HEK293T (cell line): Measurements from ENCODE around the gene SKAP1.
A peak's percentile ranks its signal among the peaks of the same experiment; 100 is the strongest.
"Not testable (repeated sequence)": the region's sequence is repeated elsewhere in the genome, so short reads cannot be mapped to it uniquely, and the experiment has no call there.

Source experiments
- ARNT ChIP-seq: fragments of 450-650 bp; IDR thresholded peaks from 2 replicates; pipeline ENCODE4 v1.6.1; 2017; ENCODE audit warnings: mild to moderate bottlenecking
- BHLHE40 ChIP-seq: fragments of 450-650 bp; IDR thresholded peaks from 2 replicates; pipeline ENCODE4 v1.6.1; 2016; ENCODE audit warnings: mild to moderate bottlenecking, moderate library complexity, borderline replicate concordance
- FOXA1 ChIP-seq: fragments of 450-650 bp; IDR thresholded peaks from 2 replicates; pipeline ENCODE4 v1.6.1; 2016; ENCODE audit warnings: mild to moderate bottlenecking
- FOXK2 ChIP-seq: fragments of 450-650 bp; IDR thresholded peaks from 2 replicates; pipeline ENCODE4 v1.6.1; 2016; ENCODE audit warnings: mild to moderate bottlenecking
- HDGF ChIP-seq: fragments of 450-650 bp; IDR thresholded peaks from 2 replicates; pipeline ENCODE4 v1.6.1; 2017; ENCODE audit warnings: antibody characterized with exemption, borderline replicate concordance
- SP1 ChIP-seq: fragments of 450-650 bp; IDR thresholded peaks from 2 replicates; pipeline ENCODE4 v1.6.1; 2017
- SUZ12 ChIP-seq: fragments of 450-650 bp; IDR thresholded peaks from 2 replicates; pipeline ENCODE4 v1.6.1; 2016; ENCODE audit warnings: mild to moderate bottlenecking
- TARDBP ChIP-seq: fragments of 450-650 bp; IDR thresholded peaks from 2 replicates; pipeline ENCODE4 v1.6.1; 2016
- ZNF384 ChIP-seq: fragments of 450-650 bp; IDR thresholded peaks from 2 replicates; pipeline ENCODE4 v1.6.1; 2016
- TF ChIP-seq, protein P1 (sequence below): fragments of 450-650 bp; IDR thresholded peaks from 2 replicates; pipeline ENCODE4 v1.6.1; 2016

DNA sequence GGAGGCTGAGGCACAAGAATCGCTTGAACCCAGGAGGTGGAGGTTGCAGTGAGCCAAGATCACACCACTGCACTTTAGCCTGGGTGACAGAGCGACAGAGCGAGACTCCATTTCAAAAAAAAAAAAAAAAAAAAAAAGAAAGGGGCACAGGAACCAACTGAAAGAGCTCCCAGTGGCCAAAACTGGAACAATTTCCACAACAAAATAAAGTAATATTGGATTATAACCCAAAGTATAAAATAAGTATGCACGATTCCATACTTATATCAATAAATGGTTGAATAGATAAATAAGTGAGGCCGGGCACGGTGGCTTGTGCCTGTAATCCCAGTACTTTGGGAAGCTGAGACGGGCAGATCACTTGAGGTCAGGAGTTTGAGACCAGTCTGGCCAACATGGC lies 19.2 kb downstream of the SKAP1 start:
- TF ChIP-seq HDGF, FOXA1, TARDBP, SUZ12, ARNT, BHLHE40, FOXK2, SP1: not testable (repeated sequence)
- TF ChIP-seq, protein P1, sequence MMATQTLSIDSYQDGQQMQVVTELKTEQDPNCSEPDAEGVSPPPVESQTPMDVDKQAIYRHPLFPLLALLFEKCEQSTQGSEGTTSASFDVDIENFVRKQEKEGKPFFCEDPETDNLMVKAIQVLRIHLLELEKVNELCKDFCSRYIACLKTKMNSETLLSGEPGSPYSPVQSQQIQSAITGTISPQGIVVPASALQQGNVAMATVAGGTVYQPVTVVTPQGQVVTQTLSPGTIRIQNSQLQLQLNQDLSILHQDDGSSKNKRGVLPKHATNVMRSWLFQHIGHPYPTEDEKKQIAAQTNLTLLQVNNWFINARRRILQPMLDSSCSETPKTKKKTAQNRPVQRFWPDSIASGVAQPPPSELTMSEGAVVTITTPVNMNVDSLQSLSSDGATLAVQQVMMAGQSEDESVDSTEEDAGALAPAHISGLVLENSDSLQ: not testable (repeated sequence)
- TF ChIP-seq ZNF384: peak; percentile 77
